Activated CD4-positive, CD25-positive, alpha-beta regulatory T cell treated with anti-CD3 and anti-CD28 coated beads, Interleukin-2, amount 50 U/mL, for 24 hours (primary cell): Measurements from ENCODE around the gene DIRAS1.

Experiments
- ATAC-seq, 2 donors: fragments of 150-1000 bp; cut with Tn5 transposase; one replicate each; pipeline ENCODE4 v1.10.0; 2021; ENCODE audit warnings: mild to moderate bottlenecking in 1 of 2, moderate library complexity in 1 of 2

The DIRAS1 gene

DNA sequence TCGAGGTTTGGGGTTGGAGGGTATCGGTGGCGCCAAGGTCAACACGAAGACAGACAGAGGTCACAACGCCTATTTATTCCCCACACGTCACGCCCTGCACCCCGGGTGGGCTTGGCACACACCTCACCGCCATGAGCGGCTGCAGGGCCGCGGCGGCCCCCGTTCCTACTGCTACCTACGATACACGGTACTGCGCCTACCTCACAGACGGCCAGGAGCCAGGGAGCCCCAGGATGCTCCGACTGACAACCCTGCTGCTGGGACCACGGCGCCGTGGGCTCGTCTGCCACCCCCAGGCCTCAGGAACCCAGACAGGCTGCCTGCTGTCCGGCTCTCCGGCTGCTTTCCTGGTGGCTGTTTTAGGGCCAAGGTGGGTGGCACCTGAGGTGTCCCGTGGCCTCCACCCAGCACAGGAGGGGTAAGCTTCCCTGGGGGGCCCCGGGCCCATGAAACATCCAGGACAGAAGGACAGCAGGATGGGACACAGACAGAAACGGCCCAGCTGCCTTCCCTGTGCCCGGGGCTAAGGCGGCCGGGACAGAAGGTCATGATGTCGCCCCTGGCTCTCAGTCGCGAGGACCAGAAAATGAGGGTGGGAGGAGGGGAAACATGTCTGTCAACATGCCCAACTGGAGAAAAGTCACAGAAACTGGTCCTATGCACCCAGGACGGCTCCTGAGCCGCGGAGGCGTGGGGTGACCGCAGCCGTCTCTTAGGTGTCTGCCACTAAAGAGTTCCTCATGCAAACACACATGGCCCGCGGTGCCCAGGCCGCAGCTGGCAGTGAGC, 33.7 kb upstream of the DIRAS1 start:
- no peak for ATAC-seq

GRCh38 chr19:2751438-2751830, 30.3 kb upstream of the DIRAS1 start:
- ATAC-seq: no peak

DNA sequence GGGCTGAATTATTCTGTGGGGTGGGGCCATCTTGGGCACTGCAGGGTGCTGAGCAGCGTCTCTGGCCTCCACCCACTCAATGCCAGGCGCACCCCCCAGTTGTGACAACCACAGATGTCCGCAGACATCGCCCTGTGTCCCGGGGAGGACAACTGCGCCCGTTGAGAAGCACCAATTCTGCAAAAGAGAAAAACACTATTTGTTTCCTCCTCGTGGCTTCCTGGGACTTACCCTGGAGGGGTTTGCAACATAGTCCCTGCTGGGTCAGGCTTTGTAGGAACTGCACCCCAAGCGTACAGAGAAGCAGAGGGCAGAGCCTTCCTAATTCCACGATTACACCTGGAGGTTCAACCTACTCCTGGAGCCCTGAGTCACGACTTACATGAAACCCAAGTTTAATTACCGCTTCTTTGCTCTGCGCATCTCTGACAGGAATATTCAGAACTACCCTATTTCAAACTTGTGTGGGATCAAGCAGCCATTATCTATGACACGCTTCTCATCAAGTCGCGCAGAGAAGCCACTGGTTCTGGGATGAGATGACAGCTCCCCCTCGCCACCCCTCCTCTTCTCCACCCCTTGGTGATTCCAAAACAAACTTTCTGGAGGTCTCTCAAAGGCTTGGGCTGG, 29.8 kb upstream of the DIRAS1 start:
- no peak for ATAC-seq

GRCh38 chr19:2747349-2747748, 26.2 kb upstream of the DIRAS1 start:
- no peak for ATAC-seq

GRCh38 chr19:2744113-2744512, 22.9 kb upstream of the DIRAS1 start:
- no peak for ATAC-seq

- no peak for ATAC-seq
Measured at GRCh38 chr19:2743099-2743498, 21.9 kb upstream of the DIRAS1 start.

DNA sequence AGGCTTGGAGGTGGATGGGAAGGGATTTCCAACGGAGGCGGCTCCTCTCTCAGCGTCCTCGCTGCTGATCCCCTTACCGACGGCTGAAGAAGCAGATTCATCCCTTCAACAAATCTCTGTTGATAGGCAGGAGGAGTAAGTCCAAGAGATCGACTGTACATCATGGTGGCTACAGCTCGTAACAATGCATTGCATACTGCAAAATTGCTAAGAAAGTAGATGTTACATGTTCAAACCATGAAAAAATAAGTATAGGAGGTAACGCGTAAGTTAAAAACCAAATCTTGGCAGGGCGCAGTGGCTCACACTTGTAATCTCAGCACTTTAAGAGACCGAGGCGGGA, 19.1 kb upstream of the DIRAS1 start:
- no peak for ATAC-seq

GRCh38 chr19:2739602-2740313, 18.6 kb upstream of the DIRAS1 start, which contains the start of gene SLC39A3:
SLC39A3 (minus strand) TSS chr19:2740017; CDS start chr19:2737257, 2,760 bp downstream.
- peak; percentile 99 for ATAC-seq

GRCh38 chr19:2736550-2737190, 15.5 kb upstream of the DIRAS1 start:
- no peak for ATAC-seq

- ATAC-seq: no peak
Measured at GRCh38 chr19:2735374-2735773, 14.2 kb upstream of the DIRAS1 start.

GRCh38 chr19:2734589-2735288, 13.6 kb upstream of the DIRAS1 start:
- no peak for ATAC-seq

- no peak for ATAC-seq
Measured at GRCh38 chr19:2733930-2734588, 12.9 kb upstream of the DIRAS1 start.

- no peak for ATAC-seq
Measured at GRCh38 chr19:2732883-2733282, 11.7 kb upstream of the DIRAS1 start.

DNA sequence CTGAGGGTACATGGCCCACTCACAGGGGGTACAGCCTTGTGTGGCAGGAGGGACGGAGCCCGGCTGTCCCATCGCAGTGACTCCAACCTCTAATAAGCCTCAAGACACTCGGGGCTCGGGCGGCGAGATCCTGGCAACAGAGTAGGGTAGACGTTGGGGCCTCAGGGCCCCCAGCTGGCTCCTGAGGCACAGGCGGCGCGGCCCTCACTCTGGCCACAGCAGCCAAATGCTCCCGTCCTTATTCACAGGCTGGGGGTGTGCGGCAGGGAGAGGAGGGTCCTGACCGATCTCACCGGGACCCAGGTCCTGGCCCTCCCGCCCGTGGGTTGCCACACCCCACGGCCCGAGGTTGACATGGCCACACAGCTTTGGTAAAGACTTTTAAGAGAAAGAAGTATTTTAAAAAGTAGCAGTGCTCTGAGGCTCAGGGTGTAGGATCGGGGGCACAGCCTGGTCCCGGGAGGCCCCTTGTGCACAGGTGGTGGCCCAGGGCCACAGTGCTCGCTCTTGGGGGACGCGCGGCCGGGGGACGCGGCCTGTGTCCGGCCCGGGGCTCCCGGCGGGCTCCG, 11.1 kb upstream of the DIRAS1 start:
- ATAC-seq: no peak

GRCh38 chr19:2731181-2731995, 10.2 kb upstream of the DIRAS1 start:
- no peak for ATAC-seq

- no peak for ATAC-seq
Measured at GRCh38 chr19:2729943-2730818, 9.0 kb upstream of the DIRAS1 start.

DNA sequence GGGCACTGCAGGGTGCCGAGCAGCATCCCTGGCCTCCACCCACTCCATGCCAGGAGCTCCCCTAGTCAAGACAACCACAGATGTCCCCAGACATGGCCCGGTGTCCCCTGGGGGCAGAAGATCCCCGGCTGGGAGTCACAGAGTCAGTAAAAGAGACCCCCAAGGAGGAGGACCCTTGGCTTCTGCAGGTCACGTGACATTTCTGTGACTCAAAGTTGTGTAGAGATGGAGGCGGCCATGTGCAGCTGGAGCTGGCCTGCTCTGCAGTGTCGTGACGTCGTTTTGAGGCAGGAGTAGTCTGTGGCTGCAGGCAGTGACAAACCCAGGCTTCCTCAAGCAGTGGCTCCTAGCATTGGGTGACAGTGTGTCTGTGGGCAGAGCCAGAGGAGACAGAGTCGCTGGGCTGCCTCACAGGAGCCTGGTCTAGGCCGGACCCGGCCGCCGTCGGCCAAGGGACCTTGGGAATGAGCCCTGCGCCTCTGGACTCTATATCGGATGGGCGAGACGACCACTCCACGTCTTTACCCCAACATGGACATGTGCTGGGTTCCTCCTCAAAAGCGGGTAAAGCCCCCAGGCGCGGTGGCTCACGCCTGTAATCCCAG, 7.7 kb upstream of the DIRAS1 start:
- ATAC-seq: no peak

GRCh38 chr19:2727640-2727944, 6.4 kb upstream of the DIRAS1 start:
- no peak for ATAC-seq

- no peak for ATAC-seq
Measured at GRCh38 chr19:2726904-2727639, 5.9 kb upstream of the DIRAS1 start.
